Ascending aorta (tissue), 2 donors: Measurements from ENCODE around the gene UQCRQ. TPM values are rescaled to one million over a fixed set of nuclear protein-coding genes. Genes with fewer than 3 reads are reported as not detected.

Experiments
- DNase-seq, 2 donors: peaks; one replicate each; pipeline ENCODE4 v3.0.0-alpha.2; 2019; ENCODE audit warnings: low spot score in 2 of 2
- H3K27ac ChIP-seq, 2 donors: fragments of 200-600 bp; sonication (generic); one replicate each; pipeline ENCODE4 v1.5.1; 2016 to 2017; ENCODE audit warnings: mild to moderate bottlenecking in 1 of 2
- H3K27me3 ChIP-seq: fragments of 200-600 bp; sonication (generic); one replicate; pipeline ENCODE4 v1.5.1; 2017
- H3K36me3 ChIP-seq, 2 donors: fragments of 200-600 bp; sonication (generic); one replicate each; pipeline ENCODE4 v1.5.1; 2016
- H3K4me1 ChIP-seq, 2 donors: fragments of 200-600 bp; sonication (generic); one replicate each; pipeline ENCODE4 v1.5.1; 2016 to 2017; ENCODE audit warnings: mild to moderate bottlenecking in 1 of 2
- H3K4me3 ChIP-seq, 2 donors: fragments of 200-600 bp; sonication (generic); one replicate each; pipeline ENCODE4 v1.5.1; 2016 to 2017; ENCODE audit warnings: mild to moderate bottlenecking in 1 of 2
- H3K9me3 ChIP-seq, 2 donors: fragments of 200-600 bp; sonication (generic); one replicate each; pipeline ENCODE4 v1.5.1; 2016
- intact Hi-C: fragments of 100-400 bp; cut with DNase I; formaldehyde crosslinking; loops from one replicate; pipeline ENCODE4 v1.15.1; 2023
- total RNA-seq: library from RNA; depleted of rRNA; stranded (reverse); fragments of >200 nt; gene quantifications from one replicate; pipeline ENCODE4 v1.1.0, GENCODE V29; 2016
- TF ChIP-seq, protein P1 (sequence below), 3 experiments: fragments of 200-600 bp in 2 of 3; fragments of 450-650 bp in 1 of 3; sonication (generic) in 2 of 3; IDR thresholded peaks; one replicate each; pipeline ENCODE4 v1.5.1; 2016 to 2019; ENCODE audit warnings: antibody characterized with exemption in 3 of 3, mild to moderate bottlenecking in 1 of 3, moderate library complexity in 1 of 3

UQCRQ gene
- total RNA-seq, 1 donor from 2014 or later = 53.6 TPM

- DNase-seq = peak in 1 of 2 donors; percentile 7
- intact Hi-C loops = no loop called here
Observed at GRCh38 chr5:132837868-132838267, 28.6 kb upstream of the UQCRQ start.

DNA sequence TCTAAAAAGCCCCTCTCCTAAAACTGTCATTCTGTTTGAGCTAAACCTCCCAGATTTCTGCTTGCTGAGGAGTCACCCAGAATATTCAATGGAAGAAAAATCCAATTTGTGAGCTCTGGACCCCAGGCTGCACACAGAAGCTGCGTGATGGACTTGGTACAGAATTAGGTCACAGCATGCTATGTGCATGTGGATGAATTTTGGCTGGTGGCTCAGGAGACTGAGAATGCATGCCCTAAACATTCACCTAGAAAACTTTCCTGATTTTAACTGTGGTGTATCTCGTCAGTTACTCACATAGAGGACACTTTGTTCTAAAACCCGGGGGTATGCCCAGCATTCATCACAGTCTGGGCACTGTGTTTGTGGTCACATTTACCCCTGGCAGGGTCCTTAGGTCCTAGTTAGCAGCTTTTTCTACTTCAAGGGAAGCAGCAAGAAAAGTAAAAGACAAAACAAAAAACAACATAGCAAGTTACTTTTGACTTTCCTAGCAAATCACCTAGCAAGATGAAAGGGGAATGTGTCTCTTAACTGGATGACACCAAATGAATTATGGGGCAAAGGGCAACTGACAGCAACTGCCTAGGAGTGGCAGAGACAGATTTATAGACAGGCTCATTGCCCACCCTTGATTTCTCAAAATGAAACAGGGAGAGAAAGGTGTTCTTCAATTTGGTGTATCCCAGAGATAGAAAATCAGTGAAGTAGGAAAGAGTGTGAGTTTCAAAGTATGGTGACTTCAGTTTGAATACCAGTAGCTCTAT, 27.7 kb upstream of the UQCRQ start:
- Histone ChIP-seq H3K27ac (no peak overlapping the region), H3K4me1 (no peaks in the 10 kb centered on the region), H3K27me3 (no peaks in the 10 kb centered on the region), H3K4me3 (no peak overlapping the region), H3K36me3 (no peaks in the 10 kb centered on the region), H3K9me3 (no peaks in the 10 kb centered on the region)
- TF ChIP-seq, protein P1, sequence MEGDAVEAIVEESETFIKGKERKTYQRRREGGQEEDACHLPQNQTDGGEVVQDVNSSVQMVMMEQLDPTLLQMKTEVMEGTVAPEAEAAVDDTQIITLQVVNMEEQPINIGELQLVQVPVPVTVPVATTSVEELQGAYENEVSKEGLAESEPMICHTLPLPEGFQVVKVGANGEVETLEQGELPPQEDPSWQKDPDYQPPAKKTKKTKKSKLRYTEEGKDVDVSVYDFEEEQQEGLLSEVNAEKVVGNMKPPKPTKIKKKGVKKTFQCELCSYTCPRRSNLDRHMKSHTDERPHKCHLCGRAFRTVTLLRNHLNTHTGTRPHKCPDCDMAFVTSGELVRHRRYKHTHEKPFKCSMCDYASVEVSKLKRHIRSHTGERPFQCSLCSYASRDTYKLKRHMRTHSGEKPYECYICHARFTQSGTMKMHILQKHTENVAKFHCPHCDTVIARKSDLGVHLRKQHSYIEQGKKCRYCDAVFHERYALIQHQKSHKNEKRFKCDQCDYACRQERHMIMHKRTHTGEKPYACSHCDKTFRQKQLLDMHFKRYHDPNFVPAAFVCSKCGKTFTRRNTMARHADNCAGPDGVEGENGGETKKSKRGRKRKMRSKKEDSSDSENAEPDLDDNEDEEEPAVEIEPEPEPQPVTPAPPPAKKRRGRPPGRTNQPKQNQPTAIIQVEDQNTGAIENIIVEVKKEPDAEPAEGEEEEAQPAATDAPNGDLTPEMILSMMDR (IDR thresholded peaks at IDR 0.05) = no peak
- peak in 1 of 2 donors; percentile 16 for DNase-seq
- intact Hi-C loops = no loop called here

More at GRCh38 chr5:132837868-132838267, 28.6 kb upstream of the UQCRQ start:
- no peaks in the 10 kb centered on the region for H3K4me1 ChIP-seq
- H3K4me3 ChIP-seq = no peak overlapping the region
- no peaks in the 10 kb centered on the region for H3K27me3 ChIP-seq
- TF ChIP-seq, protein P1 (IDR thresholded peaks at IDR 0.05) = no peak
- no peaks in the 10 kb centered on the region for H3K36me3 ChIP-seq
- H3K9me3 ChIP-seq = no peaks in the 10 kb centered on the region
- no peak overlapping the region for H3K27ac ChIP-seq

GRCh38 chr5:132839426-132840301, 26.8 kb upstream of the UQCRQ start:
- intact Hi-C loops = no loop called here
- Histone ChIP-seq H3K27ac (no peak overlapping the region), H3K9me3 (no peaks in the 10 kb centered on the region), H3K4me1 (no peaks in the 10 kb centered on the region), H3K36me3 (no peaks in the 10 kb centered on the region), H3K27me3 (no peaks in the 10 kb centered on the region), H3K4me3 (no peak overlapping the region)
- peak in 1 of 2 donors; percentile 3 for DNase-seq
- TF ChIP-seq, protein P1 (IDR thresholded peaks at IDR 0.05) = no peak

- Histone ChIP-seq H3K4me1 (no peaks in the 10 kb centered on the region), H3K36me3 (no peaks in the 10 kb centered on the region), H3K27me3 (no peaks in the 10 kb centered on the region), H3K27ac (no peak overlapping the region), H3K9me3 (no peaks in the 10 kb centered on the region), H3K4me3 (no peak overlapping the region)
- TF ChIP-seq, protein P1 (IDR thresholded peaks at IDR 0.05) = no peak
- intact Hi-C loops = no loop called here
- DNase-seq = no peak
Observed at GRCh38 chr5:132840313-132840712, 26.1 kb upstream of the UQCRQ start.

DNA sequence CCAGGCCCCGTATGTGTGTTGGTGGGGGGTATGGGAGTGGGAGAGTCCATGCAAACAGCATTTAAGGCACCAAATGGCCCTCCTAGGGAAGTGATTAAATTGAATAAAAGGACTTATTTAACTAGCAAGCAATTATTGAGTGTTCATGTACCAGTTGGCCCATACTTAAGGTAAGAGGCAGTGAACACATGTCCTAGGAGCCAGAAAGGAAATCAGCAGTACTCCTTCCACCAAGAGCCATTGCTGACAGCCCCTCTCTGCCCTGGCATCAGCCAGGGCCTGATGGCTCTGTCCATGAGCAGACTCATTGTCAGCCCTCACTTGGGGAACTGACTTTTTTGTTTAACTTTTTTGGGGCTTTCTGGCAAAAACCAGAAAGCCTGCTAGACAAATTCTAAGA, 25.5 kb upstream of the UQCRQ start:
- Histone ChIP-seq H3K36me3 (no peaks in the 10 kb centered on the region), H3K27me3 (no peaks in the 10 kb centered on the region), H3K27ac (no peak overlapping the region), H3K4me1 (no peaks in the 10 kb centered on the region), H3K4me3 (no peak overlapping the region), H3K9me3 (no peaks in the 10 kb centered on the region)
- intact Hi-C loops = no loop called here
- DNase-seq = no peak
- TF ChIP-seq, protein P1 (IDR thresholded peaks at IDR 0.05) = no peak
